IPS-18a (cell line): Measurements from ENCODE around the gene CLEC19A.

Source experiments
- H3K27ac ChIP-seq: one replicate; pipeline ENCODE4 v1.5.1; 2013; ENCODE audit warnings: low read length
- H3K27me3 ChIP-seq: one replicate; pipeline ENCODE4 v1.6.1; 2013; ENCODE audit warnings: mild to moderate bottlenecking, low read length; ENCODE audit not compliant: control insufficient read depth, insufficient read depth
- H3K36me3 ChIP-seq: one replicate; pipeline ENCODE4 v1.6.1; 2013; ENCODE audit warnings: low read depth, low read length; ENCODE audit not compliant: control insufficient read depth
- H3K4me1 ChIP-seq: one replicate; pipeline ENCODE4 v1.6.1; 2013; ENCODE audit warnings: low read depth, low read length; ENCODE audit not compliant: control insufficient read depth
- H3K4me3 ChIP-seq: one replicate; pipeline ENCODE4 v1.5.1; 2013; ENCODE audit warnings: low read length
- H3K9ac ChIP-seq: one replicate; pipeline ENCODE4 v1.6.1; 2013; ENCODE audit warnings: mild to moderate bottlenecking, low read length, moderate library complexity
- H3K9me3 ChIP-seq: one replicate; pipeline ENCODE4 v1.6.1; 2013; ENCODE audit warnings: low read depth, low read length; ENCODE audit not compliant: control insufficient read depth

CLEC19A gene

DNA sequence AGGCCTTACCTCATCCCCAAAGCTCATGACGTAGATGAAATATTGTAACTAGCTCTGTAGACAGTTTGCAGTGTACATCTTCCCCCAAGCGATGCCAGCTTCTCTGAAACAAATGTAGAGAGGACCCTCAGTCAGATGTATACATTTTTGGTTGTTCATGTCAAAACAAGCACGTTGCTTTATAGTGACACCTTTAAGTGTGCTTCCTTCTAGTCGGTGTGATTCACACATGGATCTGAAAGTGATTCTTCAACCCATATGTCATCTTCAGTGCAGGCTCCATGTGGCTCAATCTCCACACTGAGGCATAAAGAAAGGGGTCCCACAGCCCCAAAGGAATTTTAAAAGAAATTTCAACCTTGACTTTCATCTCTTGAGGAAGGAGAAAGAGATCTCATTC is 30.9 kb upstream of the CLEC19A start:
- H3K4me1 ChIP-seq, result peaks cover 12% of the 10 kb centered on the region
- H3K9ac ChIP-seq, result no peak overlapping the region
- H3K4me3 ChIP-seq, result no peak overlapping the region
- H3K36me3 ChIP-seq, result no peaks in the 10 kb centered on the region
- no peaks in the 10 kb centered on the region for H3K9me3 ChIP-seq
- H3K27me3 ChIP-seq, result no peaks in the 10 kb centered on the region
- H3K27ac ChIP-seq, result no peak overlapping the region

DNA sequence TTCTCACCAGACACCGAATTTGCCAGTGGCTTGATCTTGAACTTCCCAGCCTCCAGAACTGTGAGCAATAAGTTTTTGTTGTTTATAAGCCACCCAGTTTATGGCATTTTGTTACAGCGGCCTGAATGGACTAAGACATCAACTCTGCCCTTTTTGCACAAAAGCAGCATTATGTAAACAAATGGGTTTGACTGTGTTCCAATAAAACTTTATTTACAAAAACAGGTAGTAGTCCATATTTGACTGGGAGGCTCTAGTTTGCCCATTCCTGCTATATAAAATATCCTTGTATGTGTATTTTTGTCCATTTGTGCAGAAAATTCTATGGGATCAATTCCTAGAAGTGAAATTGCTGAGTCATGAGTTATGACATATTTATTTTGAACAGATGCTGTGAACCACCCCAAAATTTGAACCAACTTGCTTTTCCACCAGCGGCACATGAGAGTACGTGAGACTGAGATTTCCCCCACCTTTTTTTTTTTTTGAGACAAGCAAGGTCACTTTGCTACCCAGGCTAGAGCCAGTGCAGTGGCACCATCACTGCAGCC is 21.3 kb upstream of the CLEC19A start:
- Histone ChIP-seq H3K9ac (no peak overlapping the region), H3K9me3 (no peaks in the 10 kb centered on the region), H3K4me1 (no peaks in the 10 kb centered on the region), H3K27ac (no peak overlapping the region), H3K36me3 (no peaks in the 10 kb centered on the region), H3K4me3 (no peak overlapping the region), H3K27me3 (no peaks in the 10 kb centered on the region)

DNA sequence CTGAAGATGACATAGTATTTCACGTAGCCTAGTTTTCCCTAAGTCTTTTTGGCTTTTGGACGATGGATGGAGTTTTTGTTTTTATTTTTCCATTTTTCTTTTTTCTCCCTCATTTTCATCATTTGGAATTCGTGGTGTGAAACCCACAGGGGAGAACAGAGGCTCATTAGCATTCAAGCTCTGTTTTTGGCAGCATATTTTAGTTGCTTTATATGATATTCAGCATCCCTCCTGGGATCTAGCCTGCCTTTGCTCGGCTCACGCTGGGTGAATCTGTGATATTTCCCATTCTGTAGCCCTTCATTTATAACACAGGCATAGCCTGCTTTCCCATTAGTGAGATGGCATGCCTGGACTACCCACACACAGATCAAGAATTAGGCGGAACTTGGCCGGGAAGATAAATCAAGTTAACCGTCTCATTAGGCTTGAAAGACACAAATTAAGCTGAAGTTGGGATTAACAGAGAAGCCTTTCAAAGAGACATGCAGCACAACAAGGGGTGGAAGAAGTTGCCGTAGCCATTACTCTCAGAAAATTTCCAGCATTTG is 20.1 kb upstream of the CLEC19A start:
- Histone ChIP-seq H3K36me3 (no peaks in the 10 kb centered on the region), H3K4me3 (no peak overlapping the region), H3K9ac (no peak overlapping the region), H3K9me3 (no peaks in the 10 kb centered on the region), H3K27me3 (no peaks in the 10 kb centered on the region), H3K4me1 (no peaks in the 10 kb centered on the region), H3K27ac (no peak overlapping the region)

DNA sequence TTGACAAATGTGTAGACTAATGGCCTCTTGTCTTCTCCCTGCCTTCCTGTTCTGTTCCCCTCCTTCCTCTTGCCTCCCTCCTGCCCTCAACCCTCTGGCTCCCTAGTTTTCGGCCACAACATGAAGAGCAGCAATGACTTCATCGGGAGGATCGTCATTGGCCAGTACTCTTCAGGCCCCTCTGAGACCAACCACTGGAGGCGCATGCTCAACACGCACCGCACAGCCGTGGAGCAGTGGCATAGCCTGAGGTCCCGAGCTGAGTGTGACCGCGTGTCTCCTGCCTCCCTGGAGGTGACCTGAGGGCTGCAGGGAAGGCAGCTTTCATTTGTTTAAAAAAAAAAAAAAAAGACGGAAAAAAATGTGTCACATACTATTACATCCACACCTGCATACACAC is 18.8 kb upstream of the CLEC19A start:
- Histone ChIP-seq H3K27me3 (no peaks in the 10 kb centered on the region), H3K4me1 (no peaks in the 10 kb centered on the region), H3K4me3 (no peak overlapping the region), H3K9ac (no peak overlapping the region), H3K36me3 (no peaks in the 10 kb centered on the region), H3K9me3 (no peaks in the 10 kb centered on the region), H3K27ac (no peak overlapping the region)

DNA sequence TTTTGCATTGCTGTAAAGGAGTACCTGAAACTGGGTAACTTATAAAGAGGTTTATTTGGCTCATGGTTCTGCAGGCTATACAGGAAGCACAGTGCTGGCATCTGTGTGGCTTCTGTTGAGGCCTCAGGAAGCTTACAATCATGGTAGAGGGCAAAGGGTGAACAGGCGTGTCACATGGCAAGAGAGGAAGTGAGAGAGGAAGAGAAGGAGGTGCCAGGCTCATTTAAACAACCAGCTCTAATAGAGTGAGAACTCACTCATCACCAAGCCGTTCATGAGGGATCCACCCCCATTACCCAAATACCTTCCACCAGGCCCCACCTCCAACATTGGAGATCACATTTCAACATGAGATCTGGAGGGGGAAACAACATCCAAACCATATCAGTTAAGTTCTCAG is 16.4 kb upstream of the CLEC19A start:
- H3K4me3 ChIP-seq, result no peak overlapping the region
- H3K27me3 ChIP-seq, result no peaks in the 10 kb centered on the region
- H3K9me3 ChIP-seq, result no peaks in the 10 kb centered on the region
- no peak overlapping the region for H3K9ac ChIP-seq
- no peak overlapping the region for H3K27ac ChIP-seq
- H3K4me1 ChIP-seq, result no peaks in the 10 kb centered on the region
- no peaks in the 10 kb centered on the region for H3K36me3 ChIP-seq

DNA sequence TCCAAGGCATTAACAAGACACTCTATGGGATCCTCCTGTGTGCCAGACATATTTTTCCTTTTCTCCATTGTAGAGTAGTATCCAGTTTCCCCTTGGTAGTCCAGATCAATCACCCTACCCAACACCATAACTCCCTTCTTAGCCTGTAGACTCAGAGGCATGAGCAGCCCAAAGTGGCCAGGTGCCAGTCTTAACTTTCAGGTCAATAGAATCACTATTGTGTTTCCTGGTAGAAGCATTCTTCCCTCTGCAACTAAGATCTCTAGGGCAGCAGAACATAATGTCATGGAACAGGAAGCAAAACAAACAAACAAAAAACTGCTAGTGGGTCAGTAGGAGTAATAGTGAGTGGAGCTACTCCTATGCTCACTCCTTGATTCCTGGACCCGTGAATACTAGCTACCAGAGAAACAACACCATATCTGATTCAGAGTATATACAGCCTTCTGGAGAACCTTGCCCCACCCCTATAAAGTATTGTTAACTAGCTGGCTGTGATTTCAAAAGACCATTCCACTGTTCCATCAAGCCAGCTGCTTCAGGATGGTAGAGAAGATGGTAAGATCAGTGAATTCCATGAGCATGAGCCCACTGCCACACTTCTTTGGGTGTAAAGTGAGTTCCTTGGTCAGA is 11.2 kb upstream of the CLEC19A start:
- H3K27ac ChIP-seq, result no peak overlapping the region
- no peaks in the 10 kb centered on the region for H3K4me1 ChIP-seq
- no peaks in the 10 kb centered on the region for H3K36me3 ChIP-seq
- H3K9ac ChIP-seq, result no peak overlapping the region
- no peaks in the 10 kb centered on the region for H3K27me3 ChIP-seq
- no peaks in the 10 kb centered on the region for H3K9me3 ChIP-seq
- no peak overlapping the region for H3K4me3 ChIP-seq

DNA sequence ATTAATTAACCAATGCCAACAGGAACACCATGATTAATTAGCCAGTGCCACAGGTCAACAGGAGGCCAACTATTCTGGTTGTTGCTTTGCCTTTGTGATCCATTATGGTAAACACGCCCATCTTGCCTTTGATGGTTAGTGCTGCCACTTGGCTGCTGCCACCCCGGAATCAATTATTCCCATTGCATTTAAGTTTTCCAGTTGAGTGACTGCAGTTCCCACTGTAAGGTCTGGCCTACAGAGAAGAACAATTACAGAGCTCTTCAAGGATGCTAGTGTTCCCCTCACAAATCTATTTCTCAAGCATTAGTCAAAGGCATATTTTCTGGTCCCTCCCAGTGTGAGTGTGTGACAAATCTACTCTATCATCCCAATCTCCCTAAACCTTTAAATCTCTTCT is 7.1 kb upstream of the CLEC19A start:
- Histone ChIP-seq H3K9ac (no peak overlapping the region), H3K27ac (no peak overlapping the region), H3K4me3 (no peak overlapping the region), H3K9me3 (no peaks in the 10 kb centered on the region), H3K4me1 (no peaks in the 10 kb centered on the region), H3K27me3 (no peaks in the 10 kb centered on the region), H3K36me3 (no peaks in the 10 kb centered on the region)

DNA sequence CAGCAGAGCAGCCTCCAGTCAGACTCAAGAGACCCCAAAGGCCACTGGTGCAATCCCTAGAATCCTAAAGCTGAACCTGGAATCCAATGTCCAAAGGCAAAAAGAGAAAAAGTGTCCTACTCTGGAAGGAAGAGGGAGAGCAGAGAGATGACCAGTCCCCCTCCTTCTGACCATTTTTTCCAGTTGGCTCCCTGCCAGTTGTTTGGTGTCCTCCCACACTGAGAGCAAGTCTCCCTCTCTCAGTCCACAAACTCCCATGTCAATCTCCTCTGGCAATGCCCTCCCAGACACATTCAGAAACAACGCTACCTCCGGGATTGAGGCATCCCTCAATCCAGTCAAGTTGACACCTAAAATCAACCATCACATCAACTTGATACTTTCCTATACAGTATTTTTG is 4.3 kb upstream of the CLEC19A start:
- Histone ChIP-seq H3K9me3 (no peaks in the 10 kb centered on the region), H3K9ac (no peak overlapping the region), H3K36me3 (no peaks in the 10 kb centered on the region), H3K27ac (no peak overlapping the region), H3K4me1 (no peaks in the 10 kb centered on the region), H3K27me3 (no peaks in the 10 kb centered on the region), H3K4me3 (no peak overlapping the region)

DNA sequence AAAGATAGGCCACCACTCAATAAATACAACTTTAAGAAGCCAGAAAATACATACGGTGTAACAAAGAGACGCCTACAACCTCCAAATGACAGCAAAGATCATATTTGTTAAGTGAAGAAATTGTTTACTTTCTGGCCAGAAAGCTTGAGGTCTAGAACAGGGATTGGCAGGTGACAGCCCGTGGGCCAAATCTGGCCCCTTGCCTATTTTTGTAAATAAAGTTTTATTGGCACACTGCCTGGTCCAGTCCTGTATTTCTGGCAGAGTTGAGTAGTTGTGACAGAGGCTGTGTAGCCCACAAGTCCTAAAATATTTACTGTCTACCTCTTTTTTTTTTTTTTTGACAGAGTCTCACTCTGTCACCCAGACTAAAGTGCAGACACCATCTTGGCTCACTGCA is 3.4 kb upstream of the CLEC19A start:
- H3K27ac ChIP-seq, result no peak overlapping the region
- H3K36me3 ChIP-seq, result no peaks in the 10 kb centered on the region
- H3K4me3 ChIP-seq, result no peak overlapping the region
- peaks cover 2% of the 10 kb centered on the region for H3K4me1 ChIP-seq
- H3K27me3 ChIP-seq, result no peaks in the 10 kb centered on the region
- no peaks in the 10 kb centered on the region for H3K9me3 ChIP-seq
- no peak overlapping the region for H3K9ac ChIP-seq

DNA sequence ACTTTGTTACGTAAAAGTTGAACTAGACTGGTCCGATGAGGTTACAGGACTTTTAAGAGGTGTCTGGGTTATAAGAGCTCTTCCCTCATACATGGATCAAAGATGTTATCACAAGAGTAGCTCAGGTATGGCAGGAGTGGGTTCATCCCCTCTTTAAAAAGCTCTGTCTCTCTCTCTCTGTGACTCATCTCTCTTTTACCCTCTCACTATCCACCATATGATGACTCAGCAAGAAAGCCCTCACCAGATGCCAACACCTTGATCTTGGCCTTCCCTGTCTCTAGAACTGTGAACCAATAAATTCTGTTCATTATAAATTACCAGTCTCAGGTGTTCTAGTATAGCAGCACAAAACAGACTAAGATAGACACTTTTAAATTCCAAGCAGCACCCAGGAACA is 1.9 kb upstream of the CLEC19A start:
- Histone ChIP-seq H3K4me3 (no peak overlapping the region), H3K27ac (no peak overlapping the region), H3K9ac (no peak overlapping the region), H3K36me3 (no peaks in the 10 kb centered on the region), H3K4me1 (peaks cover 17% of the 10 kb centered on the region), H3K27me3 (no peaks in the 10 kb centered on the region), H3K9me3 (no peaks in the 10 kb centered on the region)

DNA sequence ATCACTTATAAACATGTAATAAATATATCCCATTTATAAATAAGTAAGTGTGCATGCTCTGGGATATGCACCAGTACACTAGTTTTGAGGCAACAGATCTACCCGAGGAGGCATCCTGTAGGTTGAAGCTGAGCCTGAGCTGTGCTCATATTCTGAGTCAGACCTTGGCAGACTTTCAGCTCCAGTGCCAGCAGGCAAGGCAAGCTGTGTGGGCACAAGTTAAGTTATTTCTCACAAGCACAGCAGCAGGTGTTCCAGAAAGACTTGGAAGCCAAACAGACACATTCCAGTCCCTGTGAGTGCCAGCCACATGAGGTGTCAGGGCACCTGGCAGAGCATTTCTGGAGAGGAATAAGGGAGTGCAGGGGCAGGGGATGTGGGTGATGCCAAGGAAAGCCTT is 1.3 kb upstream of the CLEC19A start:
- Histone ChIP-seq H3K27ac (no peak overlapping the region), H3K4me3 (no peak overlapping the region), H3K9me3 (no peaks in the 10 kb centered on the region), H3K9ac (no peak overlapping the region), H3K4me1 (peaks cover 17% of the 10 kb centered on the region), H3K27me3 (no peaks in the 10 kb centered on the region), H3K36me3 (no peaks in the 10 kb centered on the region)

DNA sequence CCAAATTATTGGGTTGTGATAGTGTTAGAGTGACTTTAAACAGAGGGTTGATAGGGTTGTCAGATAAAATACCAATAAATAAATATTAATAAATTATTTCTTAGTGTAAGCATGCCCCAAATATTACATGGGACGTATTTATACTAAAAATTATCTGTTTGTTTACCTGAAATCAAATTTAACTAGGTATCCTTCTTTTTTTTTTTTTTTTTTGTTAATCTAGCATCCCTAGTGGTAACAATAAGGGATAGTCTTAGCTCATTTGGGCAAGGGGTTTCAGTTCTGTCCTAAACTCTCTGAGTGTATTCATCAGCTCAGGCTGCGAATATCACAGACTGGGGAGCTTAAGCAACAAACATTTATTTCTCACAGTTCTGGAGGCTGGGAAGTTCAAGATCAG is 1.3 kb downstream of the CLEC19A start:
- Histone ChIP-seq H3K4me1 (peaks cover 42% of the 10 kb centered on the region), H3K9ac (no peak overlapping the region), H3K27ac (no peak overlapping the region), H3K4me3 (no peak overlapping the region), H3K9me3 (no peaks in the 10 kb centered on the region), H3K36me3 (no peaks in the 10 kb centered on the region), H3K27me3 (no peaks in the 10 kb centered on the region)
